Bronchial smooth muscle cell (primary cell): ENCODE measurements around the gene BPIFA3. TPM values are rescaled to one million over a fixed set of nuclear protein-coding genes. Genes with fewer than 3 reads are reported as not detected.

Experiments used
- total RNA-seq: library from RNA; depleted of rRNA; stranded (reverse); fragments of >200 nt; gene quantifications from 2 replicates; pipeline ENCODE4 v1.2.1, GENCODE V29; 2014

BPIFA3 gene
- not detected in 2 replicates for total RNA-seq

GRCh38 chr20:33217052-33217451 lies at the start of gene BPIFA3:
Gene BPIFA3 (plus strand): TSS chr20:33217352. CDS start chr20:33217537, 185 bp downstream.

GRCh38 chr20:33167859-33168258 lies 49.3 kb upstream of the BPIFA3 start, which contains the start of gene BPIFA2:
Gene BPIFA2 (plus strand): TSS chr20:33168159. CDS start chr20:33169146, 987 bp downstream.

GRCh38 chr20:33235696-33236095 lies 18.5 kb downstream of the BPIFA3 start, which contains the start of gene BPIFA1:
Gene BPIFA1 (plus strand): TSS chr20:33235996. CDS start chr20:33237712, 1,716 bp downstream.

Other genes with a start within 250 kb of the BPIFA3 start
- gene SUN5, start 212.9 kb upstream of the BPIFA3 start, total RNA-seq = not detected in 2 replicates
- gene BPIFB2, start 209.6 kb upstream of the BPIFA3 start, total RNA-seq = not detected in 2 replicates
- gene BPIFB6, start 185.7 kb upstream of the BPIFA3 start, total RNA-seq = not detected in 2 replicates
- gene BPIFB3, start 163.4 kb upstream of the BPIFA3 start, total RNA-seq = not detected in 2 replicates
- not detected in 2 replicates for gene BPIFB4, start 137.7 kb upstream of the BPIFA3 start, total RNA-seq
- gene BPIFA2, start 49.2 kb upstream of the BPIFA3 start, total RNA-seq = not detected in 2 replicates
- not detected in 2 replicates for gene BPIFA1, start 18.6 kb downstream of the BPIFA3 start, total RNA-seq
- not detected in 2 replicates for gene BPIFB1, start 65.9 kb downstream of the BPIFA3 start, total RNA-seq
- gene CDK5RAP1, start 184.2 kb downstream of the BPIFA3 start, total RNA-seq = 17.8 and 19.0 TPM in 2 replicates
- gene SNTA1, start 226.4 kb downstream of the BPIFA3 start, total RNA-seq = 24.6 and 28.5 TPM in 2 replicates